Mesangial cell (primary cell): ENCODE measurements around the gene OIT3. TPM values are rescaled to one million over a fixed set of nuclear protein-coding genes. Genes with fewer than 3 reads are reported as not detected.

ENCODE experiments used
- total RNA-seq: library from RNA; depleted of rRNA; stranded (reverse); fragments of >200 nt; gene quantifications from 2 replicates; pipeline ENCODE4 v1.2.3, GENCODE V29; 2015

The OIT3 gene
- total RNA-seq, result not detected in 2 replicates

GRCh38 chr10:72893136-72893798 lies at the start of gene OIT3:
TSS of gene OIT3 (plus strand) at chr10:72893739. CDS start at chr10:72893799, 60 bp downstream.

GRCh38 chr10:72954596-72955554 lies 61.3 kb downstream of the OIT3 start, which contains the start of gene PLA2G12B:
TSS of gene PLA2G12B (minus strand) at chr10:72954806. CDS start at chr10:72954685, 121 bp downstream.

Other genes with a start within 250 kb of the OIT3 start
- gene MCU, start 201.6 kb upstream of the OIT3 start, total RNA-seq, result 29.3 and 42.3 TPM in 2 replicates
- not detected in 2 replicates for gene PLA2G12B, start 61.1 kb downstream of the OIT3 start, total RNA-seq
- gene P4HA1, start 203.1 kb downstream of the OIT3 start, total RNA-seq, result 23.5 and 25.6 TPM in 2 replicates
- 2.0 and 4.4 TPM in 2 replicates for gene NUDT13, start 216.7 kb downstream of the OIT3 start, total RNA-seq